ENCODE data around the gene PHF20. TPM values are rescaled to one million over a fixed set of nuclear protein-coding genes. Genes with fewer than 3 reads are reported as not detected.

Gene PHF20
- total and polyA plus RNA-seq, 2 donors (not counting 3 experiments of a cell fraction or from before 2014, with no cell fraction given) = 25.0 to 45.8 TPM

- Histone ChIP-seq H3K79me2 (ENCODE audit: control insufficient read depth, insufficient read depth, low read length) (peaks cover 68% of the 10 kb centered on the region), H3K4me2 (ENCODE audit: insufficient read depth, low read length) (no peak overlapping the region), H3K36me3 (ENCODE audit: control insufficient read depth in 2 of 2, extremely low read depth in 1 of 2, insufficient read depth in 2 of 2, low read length in 2 of 2) (peaks cover 0 to 2% of the 10 kb centered on the region in 2 experiments), H3K4me3 (replicated peaks in 1 of 3; ENCODE audit: insufficient read depth in 1 of 3, low read depth in 1 of 3, low read length in 3 of 3) (no peak overlapping the region), H3K27ac (ENCODE audit: insufficient read depth, low read depth, low read length) (no peak overlapping the region), H3K9ac (replicated peaks; ENCODE audit: extremely low read depth, insufficient read depth, low read length) (no peak overlapping the region), H2AFZ (ENCODE audit: low read depth, low read length) (no peak overlapping the region), H3K9me3 (replicated peaks; ENCODE audit: control insufficient read depth, insufficient read depth, low read length) (no peaks in the 10 kb centered on the region), H3K4me1 (ENCODE audit: control insufficient read depth, extremely low read depth, insufficient read depth, low read length) (peaks cover 19% of the 10 kb centered on the region), H4K20me1 (replicated peaks; ENCODE audit: control insufficient read depth, extremely low read depth, insufficient read depth, low read length) (no peaks in the 10 kb centered on the region), H3K27me3 (ENCODE audit: control insufficient read depth in 2 of 2, insufficient read depth in 2 of 2, low read length in 2 of 2) (no peaks in the 10 kb centered on the region), H3K9me1 (replicated peaks; ENCODE audit: control insufficient read depth, extremely low read depth, insufficient read depth, low read length) (no peaks in the 10 kb centered on the region)
- TF ChIP-seq MYC (IDR thresholded peaks at IDR 0.05; ENCODE audit: low read depth, low read length) (no peak), MAX (IDR thresholded peaks at IDR 0.05; ENCODE audit: insufficient read depth, insufficient read length) (no peak), JUN (IDR thresholded peaks at IDR 0.05; ENCODE audit: borderline replicate concordance, insufficient read depth, insufficient read length, low read depth) (no peak), EZH2 (IDR thresholded peaks at IDR 0.05; ENCODE audit: borderline replicate concordance, low read depth, low read length, severe bottlenecking) (no peak), GATA2 (IDR thresholded peaks at IDR 0.05; ENCODE audit: insufficient read depth, insufficient read length, low read depth, low read length) (no peak)
- TF ChIP-seq, protein P1, sequence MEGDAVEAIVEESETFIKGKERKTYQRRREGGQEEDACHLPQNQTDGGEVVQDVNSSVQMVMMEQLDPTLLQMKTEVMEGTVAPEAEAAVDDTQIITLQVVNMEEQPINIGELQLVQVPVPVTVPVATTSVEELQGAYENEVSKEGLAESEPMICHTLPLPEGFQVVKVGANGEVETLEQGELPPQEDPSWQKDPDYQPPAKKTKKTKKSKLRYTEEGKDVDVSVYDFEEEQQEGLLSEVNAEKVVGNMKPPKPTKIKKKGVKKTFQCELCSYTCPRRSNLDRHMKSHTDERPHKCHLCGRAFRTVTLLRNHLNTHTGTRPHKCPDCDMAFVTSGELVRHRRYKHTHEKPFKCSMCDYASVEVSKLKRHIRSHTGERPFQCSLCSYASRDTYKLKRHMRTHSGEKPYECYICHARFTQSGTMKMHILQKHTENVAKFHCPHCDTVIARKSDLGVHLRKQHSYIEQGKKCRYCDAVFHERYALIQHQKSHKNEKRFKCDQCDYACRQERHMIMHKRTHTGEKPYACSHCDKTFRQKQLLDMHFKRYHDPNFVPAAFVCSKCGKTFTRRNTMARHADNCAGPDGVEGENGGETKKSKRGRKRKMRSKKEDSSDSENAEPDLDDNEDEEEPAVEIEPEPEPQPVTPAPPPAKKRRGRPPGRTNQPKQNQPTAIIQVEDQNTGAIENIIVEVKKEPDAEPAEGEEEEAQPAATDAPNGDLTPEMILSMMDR (IDR thresholded peaks at IDR 0.05; ENCODE audit: extremely low read depth in 1 of 2, insufficient read depth in 1 of 2, low read depth in 1 of 2, low read length in 2 of 2) = no peak
- dilution Hi-C loops (cut with MboI; ENCODE audit: extremely low pct_ligation_motif_present, low sequenced_read_pairs) (no loop called here), intact Hi-C loops (cut with micrococcal nuclease) (loop anchor here (5.0 kb wide), 1 partner anchor 42 kb away; no protein-coding TSS in a partner anchor)
- POLR2A ChIA-PET = interaction anchor here (1.3 kb wide), 1 partner anchor 32 kb away, joined by 3 read pairs; the partner anchor contains the start of gene RBM39
- DNase-seq (ENCODE audit: low read depth, low spot score) (no peak), FAIRE-seq (no peak)
- CTCF ChIA-PET = no interaction called here
- BruUV-seq (replicated peaks) = no TSS peak
These were observed 2.6 kb downstream of the PHF20 start for GRCh38 chr20:35774391-35774790.
